ENCODE measurements around the gene NMB.
"Not testable (repeated sequence)": the region's sequence is repeated elsewhere in the genome, so short reads cannot be mapped to it uniquely, and the experiment has no call there.

NMB gene

GRCh38 chr15:84654689-84655453, 3.1 kb downstream of the NMB start:
- peak; percentile 44 for DNase-seq

GRCh38 chr15:84653910-84654688, 3.9 kb downstream of the NMB start, which contains the start of gene WDR73:
Gene WDR73, minus strand, starts transcription at chr15:84654283. Its CDS starts 9 bp downstream, at chr15:84654274.
- DNase-seq: peak; percentile 83

- DNase-seq: no peak
Observed at GRCh38 chr15:84653584-84653909, 4.5 kb downstream of the NMB start.

GRCh38 chr15:84649706-84650105, 8.3 kb downstream of the NMB start:
- DNase-seq: no peak

GRCh38 chr15:84648539-84648938, 9.5 kb downstream of the NMB start:
- no peak for DNase-seq

GRCh38 chr15:84647726-84648125, 10.3 kb downstream of the NMB start:
- no peak for DNase-seq

GRCh38 chr15:84645997-84646396, 12.0 kb downstream of the NMB start:
- DNase-seq: no peak

- no peak for DNase-seq
Observed at GRCh38 chr15:84645496-84645895, 12.5 kb downstream of the NMB start.

GRCh38 chr15:84643838-84644237, 14.2 kb downstream of the NMB start:
- DNase-seq: no peak

- DNase-seq: not testable (repeated sequence)
Observed at GRCh38 chr15:84642640-84643039, 15.4 kb downstream of the NMB start.

GRCh38 chr15:84641871-84642270, 16.1 kb downstream of the NMB start:
- not testable (repeated sequence) for DNase-seq

GRCh38 chr15:84638103-84638502, 19.9 kb downstream of the NMB start:
- no peak for DNase-seq

GRCh38 chr15:84634228-84634837, 23.7 kb downstream of the NMB start:
- DNase-seq: no peak

GRCh38 chr15:84633311-84634227, 24.4 kb downstream of the NMB start:
- DNase-seq: no peak

- no peak for DNase-seq
Observed at GRCh38 chr15:84631706-84632272, 26.2 kb downstream of the NMB start.

GRCh38 chr15:84629033-84629432, 29.0 kb downstream of the NMB start:
- DNase-seq: no peak

GRCh38 chr15:84625123-84625522, 32.9 kb downstream of the NMB start:
- no peak for DNase-seq

- DNase-seq: no peak
Observed at GRCh38 chr15:84624359-84624758, 33.6 kb downstream of the NMB start.

GRCh38 chr15:84621358-84621979, 36.5 kb downstream of the NMB start:
- DNase-seq: no peak

GRCh38 chr15:84620626-84621025, 37.4 kb downstream of the NMB start:
- no peak for DNase-seq

- DNase-seq: no peak
Observed at GRCh38 chr15:84616235-84616634, 41.8 kb downstream of the NMB start.

GRCh38 chr15:84611631-84612030, 46.4 kb downstream of the NMB start:
- DNase-seq: no peak
